ENCODE data around the gene SEC24D.

SEC24D gene

GRCh38 chr4:118776157-118776954 is 59.6 kb downstream of the SEC24D start:
- no peak for TF ChIP-seq CTCF (IDR thresholded peaks at IDR 0.05; ENCODE audit: insufficient read depth, low read length, poor library complexity, severe bottlenecking)
- TF ChIP-seq EZH2phosphoT487 (conservative IDR thresholded peaks at IDR 0.05; ENCODE audit: low read length) = no peak
- Histone ChIP-seq H3K27ac (ENCODE audit: low read depth, low read length) (no peak overlapping the region), H3K36me3 (ENCODE audit: low read length) (no peaks in the 10 kb centered on the region)

GRCh38 chr4:118775405-118775804 is 60.5 kb downstream of the SEC24D start:
- Histone ChIP-seq H3K9me3 (ENCODE audit: insufficient read depth, low read length) (no peaks in the 10 kb centered on the region), H3K27ac (ENCODE audit: low read depth, low read length) (no peak overlapping the region), H2AFZ (ENCODE audit: low read depth, low read length, severe bottlenecking) (no peak overlapping the region), H3F3A (ENCODE audit: insufficient read depth) (no peaks in the 10 kb centered on the region), H3K9me2 (replicated peaks; ENCODE audit: insufficient read depth, low read length) (no peaks in the 10 kb centered on the region), H3K4me3 (ENCODE audit: insufficient read depth, low read length, poor library complexity, severe bottlenecking) (no peak overlapping the region), H3K27me3 (ENCODE audit: low read length) (no peaks in the 10 kb centered on the region), H4K20me1 (ENCODE audit: low read depth, low read length) (no peaks in the 10 kb centered on the region), H3K9ac (ENCODE audit: low read length) (no peak overlapping the region), H3K4me2 (ENCODE audit: low read depth, low read length, poor library complexity, severe bottlenecking) (no peak overlapping the region), H3K36me3 (ENCODE audit: low read length) (no peaks in the 10 kb centered on the region), H3K79me2 (ENCODE audit: insufficient read depth, low read length) (no peaks in the 10 kb centered on the region)
- no peak for TF ChIP-seq CTCF (IDR thresholded peaks at IDR 0.05; ENCODE audit: insufficient read depth, low read length, poor library complexity, severe bottlenecking)
- TF ChIP-seq EZH2phosphoT487 (conservative IDR thresholded peaks at IDR 0.05; ENCODE audit: low read length) = no peak

More at GRCh38 chr4:118776157-118776954, 59.6 kb downstream of the SEC24D start:
- Histone ChIP-seq H2AFZ (ENCODE audit: low read depth, low read length, severe bottlenecking) (no peak overlapping the region), H3K27me3 (ENCODE audit: low read length) (no peaks in the 10 kb centered on the region), H4K20me1 (ENCODE audit: low read depth, low read length) (no peaks in the 10 kb centered on the region), H3K79me2 (ENCODE audit: insufficient read depth, low read length) (no peaks in the 10 kb centered on the region), H3K9ac (ENCODE audit: low read length) (no peak overlapping the region), H3F3A (ENCODE audit: insufficient read depth) (no peaks in the 10 kb centered on the region), H3K4me2 (ENCODE audit: low read depth, low read length, poor library complexity, severe bottlenecking) (no peak overlapping the region), H3K9me3 (ENCODE audit: insufficient read depth, low read length) (no peaks in the 10 kb centered on the region), H3K4me3 (ENCODE audit: insufficient read depth, low read length, poor library complexity, severe bottlenecking) (no peak overlapping the region), H3K9me2 (replicated peaks; ENCODE audit: insufficient read depth, low read length) (no peaks in the 10 kb centered on the region)

- H3K27me3 ChIP-seq (ENCODE audit: low read length) = no peaks in the 10 kb centered on the region
- H4K20me1 ChIP-seq (ENCODE audit: low read depth, low read length) = no peaks in the 10 kb centered on the region
- no peaks in the 10 kb centered on the region for H3K36me3 ChIP-seq (ENCODE audit: low read length)
- no peaks in the 10 kb centered on the region for H3K9me2 ChIP-seq (replicated peaks; ENCODE audit: insufficient read depth, low read length)
- no peak overlapping the region for H2AFZ ChIP-seq (ENCODE audit: low read depth, low read length, severe bottlenecking)
- H3K79me2 ChIP-seq (ENCODE audit: insufficient read depth, low read length) = no peaks in the 10 kb centered on the region
- no peak overlapping the region for H3K9ac ChIP-seq (ENCODE audit: low read length)
- no peak overlapping the region for H3K4me2 ChIP-seq (ENCODE audit: low read depth, low read length, poor library complexity, severe bottlenecking)
- no peaks in the 10 kb centered on the region for H3F3A ChIP-seq (ENCODE audit: insufficient read depth)
- no peak for TF ChIP-seq EZH2phosphoT487 (conservative IDR thresholded peaks at IDR 0.05; ENCODE audit: low read length)
- no peak for TF ChIP-seq CTCF (IDR thresholded peaks at IDR 0.05; ENCODE audit: insufficient read depth, low read length, poor library complexity, severe bottlenecking)
- H3K27ac ChIP-seq (ENCODE audit: low read depth, low read length) = no peak overlapping the region
- H3K9me3 ChIP-seq (ENCODE audit: insufficient read depth, low read length) = no peaks in the 10 kb centered on the region
- no peak overlapping the region for H3K4me3 ChIP-seq (ENCODE audit: insufficient read depth, low read length, poor library complexity, severe bottlenecking)
These were observed 60.9 kb downstream of the SEC24D start for GRCh38 chr4:118774989-118775388.

Measured in SU-DHL-6 (cell line).